Endometrium (tissue), 2 donors: ENCODE measurements around the gene GATM.

Experiments used
- FAIRE-seq: peaks from 2 replicates; lab custom pipeline; 2012; peaks lifted over from hg19 to GRCh38; lab: Jason Lieb, UNC
- donor health status: control.
- donor health status: control.

Gene GATM, protein sequence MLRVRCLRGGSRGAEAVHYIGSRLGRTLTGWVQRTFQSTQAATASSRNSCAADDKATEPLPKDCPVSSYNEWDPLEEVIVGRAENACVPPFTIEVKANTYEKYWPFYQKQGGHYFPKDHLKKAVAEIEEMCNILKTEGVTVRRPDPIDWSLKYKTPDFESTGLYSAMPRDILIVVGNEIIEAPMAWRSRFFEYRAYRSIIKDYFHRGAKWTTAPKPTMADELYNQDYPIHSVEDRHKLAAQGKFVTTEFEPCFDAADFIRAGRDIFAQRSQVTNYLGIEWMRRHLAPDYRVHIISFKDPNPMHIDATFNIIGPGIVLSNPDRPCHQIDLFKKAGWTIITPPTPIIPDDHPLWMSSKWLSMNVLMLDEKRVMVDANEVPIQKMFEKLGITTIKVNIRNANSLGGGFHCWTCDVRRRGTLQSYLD

DNA sequence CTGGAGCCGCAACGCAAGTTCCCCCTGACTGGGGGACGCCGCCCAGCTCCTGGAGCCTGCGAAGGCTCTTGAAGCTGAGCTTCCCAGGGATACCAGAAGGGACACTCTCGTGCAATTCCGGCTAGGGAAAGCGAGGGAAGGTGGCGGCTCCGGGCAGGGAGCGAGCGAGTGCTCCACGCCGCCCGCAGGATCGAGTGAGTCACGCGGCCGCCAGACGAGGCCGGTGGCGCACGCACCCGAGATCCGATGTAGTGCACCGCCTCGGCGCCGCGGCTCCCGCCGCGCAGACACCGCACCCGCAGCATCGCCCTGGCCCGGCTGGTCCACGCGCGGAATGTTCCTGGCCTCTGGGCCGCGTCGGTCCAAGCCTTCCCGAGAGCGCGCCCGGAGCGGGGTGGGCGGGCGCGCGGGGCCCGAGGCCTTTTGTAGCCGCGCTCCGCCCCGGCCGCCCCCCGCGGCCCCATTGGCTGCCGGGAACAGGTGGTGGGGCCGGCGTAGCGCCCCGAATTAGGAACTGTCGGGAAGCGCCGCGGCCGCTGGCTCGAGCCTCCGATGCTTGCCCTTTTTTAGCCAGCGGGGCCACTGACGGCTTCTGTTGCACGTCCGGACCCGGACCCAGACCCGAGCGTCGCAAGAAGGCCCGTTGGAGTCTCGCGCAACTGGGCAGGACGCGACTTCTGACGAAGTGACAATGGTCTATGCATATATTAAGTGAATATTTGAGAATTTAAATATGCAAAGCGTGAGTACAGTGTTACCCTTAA, at the start of gene GATM:
GATM (minus strand) TSS at position 396 of the 764 bp plus-strand sequence; CDS start at position 305, 91 bp downstream.
- no peak for FAIRE-seq

DNA sequence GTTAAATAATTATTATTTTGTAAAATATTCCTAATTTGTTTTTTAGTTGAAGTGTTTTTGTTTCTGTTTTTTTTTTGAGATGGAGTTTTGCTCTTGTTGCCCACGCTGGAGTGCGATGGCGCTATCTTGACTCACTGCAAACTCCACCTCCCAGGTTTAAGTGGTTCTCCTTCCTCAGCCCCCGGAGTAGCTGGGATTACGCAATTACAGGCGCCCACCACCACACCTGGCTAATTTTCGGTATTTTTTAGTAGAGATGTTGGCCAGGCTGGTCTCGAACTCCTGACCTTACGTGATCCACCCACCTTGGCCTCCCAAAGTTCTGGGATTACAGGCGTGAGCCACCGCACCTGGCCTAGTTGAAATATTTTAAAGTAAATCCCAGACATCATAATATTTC, 48.7 kb upstream of the GATM start:
- FAIRE-seq = no peak

DNA sequence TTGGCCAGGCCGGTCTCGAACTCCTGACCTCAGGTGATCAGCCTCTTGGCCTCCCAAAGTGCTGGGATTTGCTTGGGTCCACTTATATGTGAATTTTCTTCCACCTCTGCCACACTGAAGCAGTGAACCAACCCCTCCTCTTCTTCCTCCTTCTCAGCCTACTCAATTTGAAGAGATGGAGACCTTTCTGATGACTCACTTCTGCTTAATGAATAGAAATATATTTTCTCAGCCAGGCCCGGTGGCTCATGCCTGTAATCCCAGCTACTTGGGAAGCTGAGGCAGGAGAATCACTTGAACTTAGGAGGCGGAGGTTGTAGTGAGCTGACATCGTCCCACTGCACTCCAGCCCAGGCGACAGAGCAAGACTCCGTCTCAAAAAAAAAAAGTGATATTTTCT, 46.8 kb upstream of the GATM start:
- no peak for FAIRE-seq

DNA sequence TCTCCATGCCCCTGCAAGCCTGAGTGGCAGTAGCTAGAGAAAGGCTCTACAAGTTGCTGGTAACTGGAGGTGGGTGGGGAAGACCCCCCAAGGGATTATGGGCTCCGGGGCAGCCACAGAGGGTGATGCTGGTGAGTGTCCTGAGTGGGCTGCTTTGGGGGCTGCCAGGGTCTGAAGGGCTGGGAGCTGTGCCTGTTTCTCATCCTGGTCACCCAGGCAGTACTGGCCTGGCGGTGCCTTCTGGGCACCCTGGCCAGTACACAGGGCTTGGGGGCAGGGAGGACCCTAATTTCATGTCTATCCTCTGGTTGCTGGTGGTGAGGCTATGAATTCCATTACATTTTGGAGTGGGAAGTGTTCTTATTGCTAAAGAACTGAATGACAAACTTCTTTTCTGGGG, 46.1 kb upstream of the GATM start:
- no peak for FAIRE-seq

DNA sequence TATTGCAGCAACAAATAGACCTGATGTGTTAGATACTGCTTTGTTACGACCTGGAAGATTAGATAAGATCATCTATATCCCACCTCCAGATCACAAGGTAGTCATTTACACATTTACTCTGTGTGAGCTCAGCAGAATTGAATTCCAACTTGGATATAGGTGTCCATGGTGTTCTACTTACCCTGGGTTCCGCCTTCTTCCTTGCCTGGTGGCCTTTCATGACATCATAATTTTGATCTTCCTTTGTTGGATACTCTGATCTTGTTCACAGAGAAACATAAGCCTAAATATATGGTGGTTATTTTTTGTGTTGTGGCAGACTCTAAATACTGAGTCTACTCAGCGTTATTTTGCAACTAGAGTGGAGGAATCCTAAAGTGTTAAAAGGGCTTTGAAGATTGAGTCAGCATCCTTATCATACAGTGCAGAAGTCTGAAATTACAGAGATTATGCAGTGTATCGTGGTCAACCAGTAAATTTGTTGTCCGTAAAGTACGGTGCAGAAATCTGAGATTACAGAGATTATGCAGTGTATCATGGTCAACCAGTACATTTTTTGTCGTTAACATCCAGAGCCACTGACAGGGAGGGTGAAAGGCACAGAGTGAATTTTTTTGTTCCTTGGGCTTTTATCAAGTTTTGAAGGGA, 39.1 kb upstream of the GATM start:
- no peak for FAIRE-seq

DNA sequence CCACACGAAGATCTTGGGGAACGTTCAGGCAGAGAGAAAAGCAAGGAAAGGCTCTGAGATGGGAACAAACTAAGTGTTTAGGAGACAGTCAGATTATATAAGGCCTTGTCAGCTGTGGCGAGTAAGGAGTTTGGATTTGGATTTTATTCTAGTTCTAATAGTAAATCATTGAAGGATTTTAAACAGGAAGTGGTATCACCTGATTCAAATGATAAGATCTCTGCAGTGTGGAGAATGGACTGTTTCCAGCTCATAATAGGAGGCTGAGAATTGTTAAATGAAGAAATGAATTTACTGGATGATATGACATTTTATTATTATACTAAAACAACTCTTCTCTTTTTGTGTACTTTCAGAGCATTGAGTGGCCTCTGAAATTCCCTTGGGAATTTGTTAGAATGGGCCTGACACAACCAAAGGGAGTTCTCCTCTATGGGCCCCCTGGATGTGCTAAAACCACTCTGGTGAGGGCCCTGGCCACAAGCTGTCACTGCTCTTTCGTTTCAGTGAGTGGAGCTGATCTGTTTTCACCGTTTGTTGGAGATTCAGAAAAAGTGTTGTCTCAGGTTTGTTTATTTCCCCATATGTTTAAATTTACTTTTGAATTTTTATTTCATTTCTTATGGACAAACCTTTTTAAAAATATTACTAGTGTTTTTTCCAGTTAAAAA, 36.0 kb upstream of the GATM start:
- no peak for FAIRE-seq

DNA sequence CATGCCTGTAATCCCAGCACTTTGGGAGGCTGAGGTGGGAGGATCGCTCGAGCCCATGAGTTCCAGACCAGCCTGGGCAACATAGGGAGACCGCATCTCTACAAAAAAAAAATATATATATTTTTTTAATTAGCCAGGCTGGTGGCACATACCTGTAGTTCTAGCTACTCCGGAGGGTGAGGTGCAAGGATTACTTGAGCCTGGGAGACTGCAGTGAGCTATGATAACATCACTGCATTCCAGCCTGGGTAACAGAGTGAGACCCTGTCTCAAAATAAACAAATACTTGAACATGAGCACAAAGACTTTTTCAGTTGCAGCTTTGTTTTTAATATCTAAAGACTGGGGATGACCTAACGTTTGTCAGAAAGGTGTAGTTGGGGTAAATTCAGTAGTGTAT, 31.3 kb upstream of the GATM start:
- FAIRE-seq = no peak

DNA sequence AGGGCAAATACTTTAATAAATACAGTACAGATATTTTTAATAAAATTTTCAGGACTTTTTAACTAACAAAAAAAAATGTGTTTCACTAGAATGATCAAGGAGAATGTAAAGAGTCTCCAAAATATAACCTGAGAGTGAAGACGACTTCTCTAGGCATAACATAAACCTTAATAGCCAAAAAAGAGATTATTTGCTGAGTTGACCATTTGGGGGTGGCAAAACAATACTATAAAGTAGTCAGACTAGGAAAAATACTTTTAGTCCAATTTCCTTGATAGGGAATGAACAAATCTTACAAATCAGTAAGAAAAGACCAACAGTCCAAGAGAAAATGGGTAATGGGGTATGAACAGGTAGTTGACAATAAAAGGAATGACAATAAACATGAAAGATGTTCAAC, 29.4 kb upstream of the GATM start:
- FAIRE-seq = no peak

DNA sequence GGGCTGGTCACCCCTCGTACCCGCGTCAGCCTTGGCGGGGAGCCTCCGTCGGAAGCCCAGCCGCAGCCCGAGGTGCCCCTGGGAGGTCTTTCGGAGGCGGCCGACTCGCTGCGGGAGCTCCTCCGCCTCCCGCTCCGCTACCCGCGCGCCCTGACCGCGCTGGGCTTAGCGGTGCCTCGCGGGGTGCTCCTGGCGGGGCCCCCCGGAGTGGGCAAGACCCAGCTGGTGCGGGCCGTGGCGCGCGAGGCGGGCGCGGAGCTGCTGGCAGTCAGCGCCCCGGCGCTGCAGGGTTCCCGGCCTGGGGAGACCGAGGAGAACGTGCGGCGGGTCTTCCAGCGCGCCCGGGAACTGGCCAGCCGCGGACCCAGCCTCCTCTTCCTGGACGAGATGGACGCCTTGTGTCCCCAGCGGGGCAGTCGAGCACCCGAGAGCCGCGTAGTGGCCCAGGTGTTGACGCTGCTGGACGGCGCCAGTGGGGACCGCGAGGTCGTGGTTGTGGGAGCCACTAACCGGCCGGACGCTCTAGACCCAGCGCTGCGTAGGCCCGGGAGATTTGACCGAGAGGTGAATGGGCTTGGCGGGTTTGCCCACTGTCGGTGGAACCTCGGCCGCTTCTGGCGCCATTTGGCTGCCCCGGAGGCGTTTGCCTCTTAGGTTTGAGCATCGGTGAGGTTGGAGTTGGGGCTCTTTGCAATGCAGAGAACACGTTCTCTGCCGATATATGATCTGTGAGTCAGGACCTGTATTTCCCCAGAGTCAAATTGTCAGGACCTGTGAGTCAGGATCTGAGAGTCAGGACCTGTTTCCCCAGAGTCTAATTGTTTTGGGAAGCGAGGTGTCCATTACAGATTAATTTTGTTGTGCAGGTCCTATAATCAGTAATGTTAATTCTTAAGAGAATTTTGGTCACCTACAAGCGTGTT, 24.9 kb upstream of the GATM start:
- FAIRE-seq = no peak

DNA sequence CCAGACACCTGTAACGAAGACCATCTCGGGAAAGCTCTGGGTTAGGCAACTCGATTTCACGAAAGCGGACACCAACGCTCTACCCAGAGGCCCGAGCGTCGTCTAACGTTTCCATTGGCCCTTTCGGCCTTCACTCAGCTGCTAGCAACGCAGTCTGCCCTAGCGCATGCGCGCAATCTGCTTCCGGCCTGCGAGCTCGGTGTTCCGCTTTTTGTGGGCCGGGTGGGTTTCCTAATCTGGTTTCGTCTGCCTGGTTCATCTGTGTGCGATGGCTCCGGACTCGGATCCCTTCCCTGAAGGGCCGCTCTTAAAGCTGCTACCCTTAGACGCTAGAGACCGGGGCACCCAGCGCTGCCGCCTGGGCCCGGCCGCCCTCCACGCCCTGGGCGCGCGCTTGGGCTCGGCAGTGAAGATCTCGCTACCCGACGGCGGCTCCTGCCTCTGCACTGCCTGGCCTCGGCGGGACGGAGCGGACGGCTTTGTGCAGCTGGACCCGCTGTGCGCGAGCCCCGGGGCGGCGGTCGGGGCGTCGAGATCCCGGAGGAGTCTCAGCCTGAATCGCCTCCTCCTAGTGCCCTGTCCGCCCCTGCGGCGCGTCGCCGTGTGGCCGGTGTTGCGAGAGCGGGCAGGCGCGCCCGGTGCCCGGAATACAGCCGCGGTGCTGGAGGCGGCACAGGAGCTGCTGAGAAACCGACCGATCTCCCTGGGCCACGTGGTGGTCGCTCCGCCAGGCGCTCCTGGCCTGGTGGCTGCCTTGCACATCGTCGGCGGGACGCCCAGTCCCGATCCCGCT, 24.0 kb upstream of the GATM start:
- peak; percentile 94 for FAIRE-seq

DNA sequence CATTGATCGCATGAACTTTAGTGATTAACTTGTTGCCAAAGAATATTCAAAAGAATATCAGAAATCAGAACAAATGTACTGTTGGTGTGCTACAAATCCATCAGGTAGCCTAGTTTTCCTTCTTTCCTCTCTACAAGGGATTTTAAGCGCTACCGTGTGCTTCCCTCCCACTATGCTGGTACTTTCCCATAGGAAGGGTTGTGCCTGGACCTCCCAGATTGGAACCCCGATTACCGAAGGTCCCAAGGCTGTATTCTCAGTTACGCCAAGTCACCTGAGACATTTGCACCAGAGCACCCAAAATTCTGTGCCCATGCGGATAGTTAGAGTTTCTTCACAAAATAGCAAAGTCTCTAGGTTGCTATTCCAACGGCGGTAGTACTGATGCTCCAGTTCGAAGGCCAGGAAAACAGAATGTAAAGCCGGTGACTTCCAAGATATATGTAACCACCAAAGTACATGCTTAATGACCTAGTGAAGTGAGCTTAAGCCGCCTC, 23.4 kb upstream of the GATM start:
- FAIRE-seq = no peak

DNA sequence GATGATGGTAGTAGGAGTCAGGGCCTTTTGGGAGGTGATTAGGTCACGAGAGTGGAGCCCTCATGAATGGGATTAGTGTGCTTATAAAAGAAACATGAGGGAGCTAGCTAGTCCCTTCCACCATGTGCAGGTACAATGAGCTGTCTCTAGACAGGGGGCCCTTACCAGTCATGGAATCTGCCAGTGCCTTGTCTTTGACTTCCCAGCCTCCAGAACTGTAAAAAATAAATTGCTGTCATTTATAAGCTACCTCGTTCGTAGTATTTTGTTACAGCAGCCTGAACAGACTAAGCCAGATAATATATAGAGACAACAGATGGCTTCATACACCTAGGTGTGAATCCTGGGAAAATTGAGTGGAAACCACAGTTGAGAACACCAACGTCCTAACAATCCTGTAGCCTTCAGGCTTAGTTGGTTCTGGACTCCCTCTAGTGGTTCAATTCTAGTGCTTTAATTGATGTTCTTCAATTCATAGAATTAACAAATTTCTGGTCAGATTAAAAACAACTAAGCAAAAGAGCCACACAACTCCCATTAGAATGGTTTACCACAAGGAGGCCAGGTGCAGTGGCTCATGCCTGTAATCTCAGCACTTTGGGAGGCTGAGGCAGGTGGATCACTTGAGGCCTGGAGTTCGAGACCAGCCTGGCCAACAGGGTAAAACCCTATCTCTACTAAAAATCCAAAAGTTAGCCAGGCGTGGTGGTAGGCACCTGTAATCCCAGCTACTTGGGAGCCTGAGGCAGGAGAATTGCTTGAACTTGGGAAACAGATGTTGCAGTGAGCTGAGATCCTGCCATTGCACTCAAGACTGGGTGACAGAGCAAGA, 21.3 kb upstream of the GATM start:
- FAIRE-seq = no peak

DNA sequence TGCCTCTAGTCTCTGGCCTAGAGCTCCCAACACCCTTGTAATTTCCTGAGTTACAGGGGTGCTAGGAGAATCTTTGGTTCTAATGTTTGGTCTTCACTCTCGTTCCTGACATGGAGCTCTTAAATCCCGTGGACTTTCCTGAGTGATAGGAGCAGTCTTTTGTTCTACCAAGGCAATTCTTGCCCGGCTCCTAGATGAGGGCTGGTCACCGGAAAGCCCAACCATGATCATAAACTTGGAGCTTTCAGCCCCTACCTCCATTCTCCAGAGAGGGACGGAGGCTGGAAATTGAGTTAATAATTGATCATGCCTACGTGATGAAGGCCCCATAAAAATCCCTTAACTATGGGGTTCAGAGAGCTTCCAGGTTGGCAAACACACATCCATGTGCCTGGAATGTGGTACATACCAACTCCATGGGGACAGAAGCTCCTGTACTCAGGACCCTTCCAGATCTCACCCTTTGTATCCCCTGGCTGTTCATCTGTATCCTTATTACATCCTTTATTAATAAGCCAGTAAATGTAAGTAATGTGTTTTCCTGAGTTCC, 18.8 kb upstream of the GATM start:
- FAIRE-seq = no peak

DNA sequence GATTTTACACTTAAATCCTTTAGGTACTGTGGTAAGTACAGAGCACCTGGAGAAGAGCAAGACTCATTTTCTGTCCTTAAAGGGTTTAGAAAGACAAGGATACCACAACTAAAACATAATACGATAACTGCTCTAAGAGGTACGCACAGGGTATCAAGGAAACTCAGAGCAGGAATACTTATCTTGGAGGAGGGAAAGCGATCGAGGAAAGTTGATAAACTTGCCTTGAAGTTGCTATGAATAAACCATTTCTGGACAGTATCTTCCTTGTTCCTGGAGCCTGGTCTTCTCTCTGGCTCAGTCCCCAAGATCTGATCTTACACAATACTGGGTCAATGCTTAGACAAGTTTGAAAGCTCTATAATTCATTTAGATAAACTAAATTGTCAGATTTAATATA, 17.6 kb upstream of the GATM start:
- FAIRE-seq = no peak

DNA sequence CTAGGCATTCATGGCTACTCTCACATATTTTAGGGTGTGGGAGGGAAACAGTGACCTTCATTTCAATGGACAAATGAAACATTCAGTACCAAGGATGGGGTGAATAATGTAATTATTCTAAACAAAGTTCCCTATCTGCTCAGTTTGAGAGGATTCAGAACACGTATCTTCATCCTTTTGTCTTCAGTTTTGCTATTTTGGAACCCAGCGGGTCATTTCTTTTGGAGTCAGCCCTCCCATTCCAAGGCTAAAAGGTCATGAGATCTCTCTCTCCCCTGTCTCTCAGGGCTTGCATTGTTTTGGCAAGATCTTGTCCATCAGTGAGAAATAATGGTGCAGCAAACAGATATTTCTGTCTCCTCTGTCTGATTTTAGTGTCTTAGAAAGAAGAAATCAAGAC, 16.3 kb upstream of the GATM start:
- no peak for FAIRE-seq

DNA sequence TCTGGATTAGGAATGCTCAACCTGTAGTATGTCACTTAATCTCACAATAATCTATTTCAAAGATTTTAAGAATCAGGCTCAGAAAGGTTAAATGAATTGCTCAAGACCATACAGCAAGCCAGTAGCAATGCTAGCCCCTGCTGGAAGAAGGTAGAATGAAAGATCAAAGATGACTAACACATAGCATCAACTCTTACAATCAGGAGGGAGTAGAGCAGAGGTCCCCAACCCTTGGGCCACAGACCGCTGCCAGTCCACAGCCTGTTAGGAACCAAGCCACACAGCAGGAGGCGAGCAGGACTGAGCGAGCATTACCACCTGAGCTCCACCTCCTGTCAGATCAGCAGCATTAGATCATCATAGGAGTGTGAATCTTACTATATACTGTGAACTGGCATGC, 15.5 kb upstream of the GATM start:
- no peak for FAIRE-seq

DNA sequence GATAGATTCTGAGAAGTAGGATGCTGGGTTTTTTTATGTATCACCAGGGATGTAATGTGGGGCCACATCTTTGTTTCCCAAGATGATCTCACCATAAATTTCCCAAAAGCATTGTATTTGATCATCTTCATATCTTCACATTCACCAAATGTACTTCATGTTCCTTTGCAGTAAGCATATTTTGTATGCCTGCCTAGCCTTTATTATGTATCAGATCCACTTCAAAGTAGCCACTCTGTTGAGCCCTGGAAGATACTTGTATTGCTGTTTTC, 14.2 kb upstream of the GATM start:
- FAIRE-seq = no peak

DNA sequence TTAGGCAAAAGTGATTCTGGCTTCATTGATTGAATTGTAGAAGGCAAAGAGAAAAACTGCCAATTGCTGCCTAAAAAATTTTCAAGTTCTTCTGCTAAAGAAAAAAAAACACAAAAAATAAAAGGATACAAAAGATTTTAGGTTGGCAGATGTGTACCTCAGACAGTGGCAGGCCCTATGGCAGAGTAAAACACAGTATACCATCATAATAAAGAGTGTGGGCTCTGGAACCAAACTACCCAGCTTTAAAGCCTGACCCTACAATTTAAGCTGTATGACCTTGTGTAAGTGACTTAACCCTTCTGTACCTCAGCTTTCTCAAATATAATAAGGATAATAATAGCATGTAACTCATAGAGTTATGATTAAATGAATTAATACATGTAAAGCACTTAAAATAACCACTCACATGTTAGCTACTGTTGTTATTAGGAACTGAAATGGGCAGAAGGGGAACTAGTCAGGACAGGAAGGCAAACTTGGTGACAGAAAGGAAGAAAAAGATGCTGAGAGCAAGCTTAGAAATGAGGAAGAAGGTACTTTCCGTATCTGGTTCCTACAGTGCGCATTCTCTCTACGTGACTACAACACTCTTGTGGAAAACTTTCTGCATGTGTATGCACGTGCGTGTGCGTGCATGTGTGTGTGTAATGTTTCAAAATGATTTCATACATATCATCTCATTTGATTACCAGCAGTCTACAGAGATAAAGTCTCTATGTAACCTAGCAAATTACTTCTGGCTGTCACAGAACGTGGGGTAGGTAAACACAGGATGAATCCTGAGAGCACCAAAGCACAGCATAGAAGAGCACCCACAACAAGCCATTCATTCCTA, 13.6 kb upstream of the GATM start:
- no peak for FAIRE-seq

DNA sequence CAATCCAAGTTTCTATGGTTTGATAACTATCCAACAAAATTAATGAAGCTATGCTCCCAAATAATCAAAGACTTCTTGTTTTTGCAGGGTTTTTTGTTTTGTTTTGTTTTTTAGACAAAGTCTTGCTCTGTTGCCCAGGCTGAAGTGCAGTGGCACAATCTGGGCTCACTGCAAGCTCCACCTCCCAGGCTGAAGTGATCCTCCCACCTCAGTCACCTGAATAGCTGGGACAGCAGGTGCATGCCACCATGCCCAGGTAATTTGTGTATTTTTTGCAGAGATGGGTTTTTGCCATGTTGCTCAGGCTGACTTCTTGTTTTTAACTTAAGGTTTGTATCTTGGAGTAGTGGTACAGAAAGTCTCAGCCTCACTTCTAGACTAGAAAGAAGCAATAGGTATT, 11.0 kb upstream of the GATM start:
- FAIRE-seq = no peak
